Measurements from ENCODE around the gene RAB20.
"Not testable (repeated sequence)": the region's sequence is repeated elsewhere in the genome, so short reads cannot be mapped to it uniquely, and the experiment has no call there.

Gene RAB20

DNA sequence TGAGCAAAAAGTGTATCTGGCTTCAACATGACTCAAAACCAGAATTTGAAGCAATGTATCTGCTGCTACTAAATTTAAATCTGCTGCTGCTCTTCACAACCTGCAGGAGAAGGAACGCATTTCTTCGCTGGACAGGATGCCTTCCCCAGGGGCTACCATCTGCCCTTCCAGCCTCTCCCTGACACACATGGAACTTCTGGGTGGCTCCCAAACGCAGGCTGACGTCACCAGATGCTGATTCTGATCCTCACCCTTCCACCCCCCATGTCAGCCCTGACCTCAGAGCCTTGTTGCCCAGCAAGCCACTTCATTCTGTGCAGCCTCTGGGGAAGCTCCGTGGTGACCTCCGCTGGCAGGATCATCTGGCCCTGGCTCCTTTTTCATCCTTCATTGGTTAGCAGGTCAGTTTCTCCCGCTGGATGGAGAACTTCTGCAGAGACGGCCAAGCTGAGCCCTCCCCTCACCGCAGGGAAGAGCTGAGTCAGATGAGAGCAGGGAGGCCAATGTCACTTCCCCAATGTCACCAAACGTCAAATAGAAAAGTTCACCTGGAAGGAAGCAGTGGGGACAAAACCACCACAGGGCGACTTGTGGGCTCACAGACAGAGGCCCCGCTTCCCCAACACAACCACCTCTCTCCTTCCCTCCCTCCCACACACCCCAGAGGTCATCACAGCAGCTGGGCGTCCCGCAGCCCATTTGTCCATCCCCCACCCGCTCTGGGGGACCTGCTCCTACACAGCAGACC, 14.0 kb upstream of the RAB20 start:
- peak in 1 of 3 experiments; percentile 50 for DNase-seq

DNA sequence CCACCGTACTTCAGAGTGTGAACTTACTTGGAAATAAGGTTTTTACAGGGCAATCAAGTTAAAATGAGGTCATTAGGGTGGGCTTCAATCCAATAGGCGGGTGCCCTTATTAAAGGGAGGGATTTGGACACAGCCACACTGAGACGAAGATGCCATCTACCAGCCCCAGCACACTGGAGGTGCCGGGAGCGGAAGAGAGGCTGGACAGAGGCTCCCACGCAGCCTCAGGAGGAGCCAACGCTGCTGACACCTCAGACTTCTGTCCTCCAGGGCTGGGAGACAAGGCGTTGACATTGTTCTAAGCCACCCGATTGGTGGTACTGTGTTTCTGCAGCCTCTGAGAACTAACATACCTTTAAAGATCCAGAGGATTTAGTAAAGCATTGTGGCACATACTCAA, 12.6 kb upstream of the RAB20 start:
- DNase-seq: no peak

DNA sequence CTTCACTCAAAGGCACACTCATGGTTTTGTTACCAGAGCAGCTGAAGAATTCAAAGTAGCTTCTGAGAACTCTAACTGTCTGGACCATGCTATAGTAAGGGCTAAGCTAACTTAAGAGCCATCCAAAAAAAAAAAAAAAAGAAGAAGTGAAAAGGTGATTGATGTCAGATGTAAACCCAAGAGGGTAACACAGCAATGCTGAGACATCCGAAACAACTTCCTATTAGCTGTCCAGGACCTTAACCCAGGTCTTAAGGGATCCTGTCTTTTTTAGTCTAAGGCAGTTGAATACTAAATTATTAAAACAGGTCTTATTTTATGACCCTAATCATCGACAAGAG, 11.2 kb upstream of the RAB20 start:
- no peak for DNase-seq

DNA sequence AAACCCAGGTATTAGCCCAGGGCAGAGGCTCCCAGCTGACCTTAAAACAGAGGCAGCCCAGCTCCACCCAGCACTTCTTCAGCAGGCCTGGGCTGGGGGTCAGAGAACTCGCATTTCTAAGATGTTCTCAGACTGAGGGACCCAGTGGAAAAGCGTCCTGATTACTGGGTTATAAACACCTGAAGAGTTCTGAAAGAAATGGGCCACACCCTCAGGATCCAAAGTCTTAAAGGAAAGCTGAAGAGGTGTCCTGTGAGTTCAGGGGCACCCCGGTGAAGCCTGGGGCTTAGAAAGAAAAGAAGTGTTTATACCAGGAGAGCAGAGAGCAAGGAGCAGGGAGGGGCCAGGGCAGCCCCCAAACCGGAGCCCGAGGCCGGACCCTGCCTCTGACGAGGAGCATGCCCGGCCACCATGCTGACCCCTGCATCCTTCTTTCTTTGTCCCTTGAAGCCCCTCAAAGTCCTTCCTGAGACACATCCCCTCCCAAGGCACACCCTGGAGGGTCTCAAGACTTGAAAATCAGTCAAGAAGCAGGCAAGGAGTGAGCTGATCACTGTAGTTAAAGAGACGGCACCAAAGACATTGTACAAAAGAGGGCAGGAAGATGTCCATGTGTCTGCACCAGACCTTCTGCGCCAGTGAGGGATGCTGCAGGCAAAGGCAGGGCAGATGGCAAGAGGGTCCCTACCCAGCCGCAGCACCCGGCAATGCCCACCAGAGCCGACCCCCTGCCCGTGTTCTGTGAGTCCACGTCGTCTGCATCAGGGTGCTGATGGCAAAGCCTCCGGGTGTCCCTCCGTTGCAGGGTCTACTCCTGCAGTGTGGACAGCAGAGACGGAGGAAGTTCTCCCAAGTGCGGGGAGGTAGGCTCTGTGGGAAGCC, 10.6 kb upstream of the RAB20 start:
- no peak for DNase-seq

DNA sequence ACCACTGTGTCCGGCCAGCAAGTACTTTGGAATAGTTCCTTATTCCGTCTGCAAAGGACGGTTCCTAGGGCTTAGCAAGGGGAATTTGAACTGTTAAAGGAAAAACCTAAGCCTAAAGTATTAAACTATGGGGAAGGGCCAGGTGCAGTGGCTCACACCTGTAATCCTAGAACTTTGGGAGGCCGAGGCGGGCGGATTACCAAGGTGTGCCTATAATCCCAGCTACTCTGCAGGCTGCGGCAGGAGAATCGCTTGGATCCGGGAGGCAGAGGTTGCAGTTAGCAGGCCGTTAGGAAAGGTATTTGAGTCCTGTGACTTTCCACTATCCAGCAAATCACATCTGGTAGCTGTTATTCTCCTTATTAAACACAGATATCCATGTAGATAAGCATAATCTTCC, 9.4 kb upstream of the RAB20 start:
- no peak for DNase-seq

DNA sequence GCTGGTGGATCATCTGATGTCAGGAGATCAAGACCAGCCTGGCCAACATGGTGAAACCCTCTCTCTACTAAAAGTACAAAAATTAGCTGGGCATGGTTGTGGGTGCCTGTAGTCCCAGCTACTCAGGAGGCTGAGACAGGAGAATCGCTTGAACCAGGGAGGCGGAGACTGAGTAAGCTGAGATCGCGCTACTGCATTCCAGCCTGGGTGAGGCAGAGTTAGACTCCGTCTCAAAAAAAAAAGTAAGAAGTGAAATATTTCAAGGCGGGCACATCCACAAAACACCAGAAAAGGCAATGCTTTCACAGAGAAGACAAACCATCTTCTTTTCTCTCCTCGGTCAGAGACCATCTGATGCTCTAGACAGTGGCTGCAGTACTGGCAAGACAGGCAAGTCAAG, 8.4 kb upstream of the RAB20 start:
- DNase-seq: not testable (repeated sequence)

DNA sequence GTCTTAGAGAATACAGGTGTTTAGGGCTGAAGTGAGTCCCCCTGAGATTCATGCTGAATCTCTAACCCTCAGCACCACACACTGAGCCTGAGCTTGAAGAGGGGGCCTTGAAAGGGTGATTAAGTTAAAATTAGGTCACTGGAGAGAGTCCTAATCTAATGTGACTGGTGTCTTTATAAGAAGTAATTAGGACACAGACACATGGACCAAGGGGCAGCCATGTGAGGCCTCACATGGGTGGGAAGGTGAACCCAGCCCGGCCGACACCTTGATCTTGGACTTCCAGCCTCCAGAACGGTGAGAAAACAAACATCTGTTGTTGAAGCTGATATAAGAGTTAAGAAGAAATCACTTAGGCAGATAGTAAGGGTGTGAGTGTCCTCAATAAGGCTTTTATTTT, 7.1 kb upstream of the RAB20 start:
- no peak for DNase-seq

DNA sequence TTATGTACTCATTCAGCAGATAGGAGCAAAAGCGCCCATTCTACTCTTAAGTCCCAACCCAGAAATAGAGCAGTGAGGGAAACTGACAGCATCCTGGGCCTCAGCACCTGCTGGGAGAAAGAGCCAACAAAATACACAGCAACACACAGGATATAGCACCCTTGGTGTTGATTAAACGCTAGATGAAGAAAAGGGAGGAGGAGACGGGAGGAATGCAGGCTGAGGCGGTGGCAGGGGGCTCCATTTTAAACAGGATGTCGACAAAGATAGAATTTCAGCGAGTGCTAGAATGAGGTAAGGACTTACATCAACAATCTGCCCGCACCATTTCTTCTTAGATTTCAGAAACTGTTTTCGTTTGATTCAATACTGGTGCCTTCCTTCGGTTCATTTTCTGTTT, 4.6 kb upstream of the RAB20 start:
- no peak for DNase-seq

DNA sequence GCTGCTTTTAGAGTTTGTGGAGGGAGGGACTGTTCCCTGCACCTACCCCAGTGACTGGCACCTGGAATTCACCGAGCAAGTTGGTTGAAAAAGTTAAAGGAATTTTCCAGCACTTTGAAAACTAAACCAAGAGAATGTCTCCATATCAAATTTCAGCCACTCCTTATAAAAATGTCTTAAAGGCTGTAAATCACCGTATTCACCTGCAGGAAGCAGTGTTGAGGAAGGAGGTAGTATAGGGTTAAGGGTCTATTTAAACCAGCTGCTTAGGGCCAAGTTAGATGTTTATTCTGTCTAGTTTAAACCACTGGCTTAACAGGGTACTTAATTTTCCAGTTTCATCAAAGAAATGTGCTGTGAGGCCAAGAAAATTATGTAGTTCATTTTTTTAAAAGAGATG, 3.8 kb upstream of the RAB20 start:
- DNase-seq: no peak

DNA sequence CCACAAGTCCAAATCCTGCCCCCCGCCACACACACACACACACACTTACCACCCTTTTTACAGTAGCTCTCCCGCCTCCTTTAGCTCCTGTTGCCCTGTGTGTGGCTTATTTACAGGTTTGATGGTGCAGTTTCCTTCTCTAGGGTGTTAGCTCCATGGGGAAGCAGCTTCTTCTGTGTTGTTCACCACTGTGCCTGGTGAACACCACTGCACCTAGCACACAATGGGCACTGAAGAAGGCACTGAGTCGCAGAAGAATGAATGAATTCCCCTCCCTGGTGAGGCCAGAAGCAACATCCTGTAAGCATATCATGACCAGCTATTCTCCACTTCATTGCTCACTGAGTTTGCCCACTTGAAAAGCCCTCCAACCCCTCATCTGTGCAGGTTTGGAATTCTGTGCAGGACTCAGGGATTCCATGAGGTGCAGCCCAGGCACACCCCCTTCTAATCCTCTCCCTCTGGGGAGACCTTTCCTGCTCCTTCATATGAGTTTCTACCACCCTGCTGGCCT, 3.0 kb upstream of the RAB20 start:
- no peak for DNase-seq

DNA sequence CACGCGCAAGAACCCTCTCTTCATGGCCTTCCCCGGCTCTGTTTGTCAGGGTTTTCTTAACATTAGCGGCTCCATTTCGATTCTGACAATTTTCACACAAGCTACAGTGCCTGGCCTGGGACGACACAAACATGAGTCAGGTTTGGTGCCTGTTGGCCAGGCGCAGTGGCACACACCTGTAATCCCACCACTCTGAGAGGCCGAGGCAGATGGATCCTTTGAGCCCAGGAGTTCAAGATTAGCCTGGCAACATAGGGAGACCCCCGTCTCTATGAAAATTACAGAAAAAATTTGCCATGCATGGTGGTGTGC, 1.9 kb upstream of the RAB20 start:
- no peak for DNase-seq

DNA sequence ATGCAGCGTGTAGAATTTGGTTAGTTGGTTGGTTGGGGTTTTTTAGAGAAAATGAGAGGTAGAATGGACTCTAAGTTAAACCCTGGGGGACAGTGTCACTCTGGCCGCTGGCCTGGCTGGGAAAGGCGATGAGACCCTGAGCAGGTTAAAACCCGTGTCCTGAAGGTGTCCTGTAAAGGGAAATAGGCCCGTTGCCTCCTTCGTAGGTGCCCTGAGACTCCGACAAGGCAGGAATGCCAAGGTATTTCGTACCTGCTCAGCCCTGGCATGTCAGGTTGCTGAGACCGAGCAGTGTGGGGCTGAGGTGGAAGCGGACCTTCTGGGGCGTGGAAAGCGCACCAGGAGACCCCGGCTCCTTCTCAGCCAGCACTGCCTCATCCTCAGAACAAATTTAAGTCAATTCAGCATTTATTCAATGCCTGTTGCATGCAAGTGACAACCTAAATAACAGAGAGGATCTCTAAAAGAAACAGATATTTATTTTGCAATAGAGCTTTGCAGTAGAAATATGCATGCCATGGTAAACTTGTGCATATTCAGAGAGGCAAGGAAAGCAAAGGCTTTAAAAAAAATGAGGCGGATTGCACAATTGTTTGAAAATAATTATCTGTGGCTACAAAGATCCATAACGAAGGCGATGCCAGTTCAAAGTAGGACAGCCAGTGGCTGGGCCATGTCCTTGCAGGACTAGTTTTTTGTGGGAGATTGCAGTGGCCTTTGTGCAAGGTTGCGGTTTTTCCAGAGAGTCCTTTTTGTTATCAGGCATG, 1.4 kb upstream of the RAB20 start:
- DNase-seq: no peak

DNA sequence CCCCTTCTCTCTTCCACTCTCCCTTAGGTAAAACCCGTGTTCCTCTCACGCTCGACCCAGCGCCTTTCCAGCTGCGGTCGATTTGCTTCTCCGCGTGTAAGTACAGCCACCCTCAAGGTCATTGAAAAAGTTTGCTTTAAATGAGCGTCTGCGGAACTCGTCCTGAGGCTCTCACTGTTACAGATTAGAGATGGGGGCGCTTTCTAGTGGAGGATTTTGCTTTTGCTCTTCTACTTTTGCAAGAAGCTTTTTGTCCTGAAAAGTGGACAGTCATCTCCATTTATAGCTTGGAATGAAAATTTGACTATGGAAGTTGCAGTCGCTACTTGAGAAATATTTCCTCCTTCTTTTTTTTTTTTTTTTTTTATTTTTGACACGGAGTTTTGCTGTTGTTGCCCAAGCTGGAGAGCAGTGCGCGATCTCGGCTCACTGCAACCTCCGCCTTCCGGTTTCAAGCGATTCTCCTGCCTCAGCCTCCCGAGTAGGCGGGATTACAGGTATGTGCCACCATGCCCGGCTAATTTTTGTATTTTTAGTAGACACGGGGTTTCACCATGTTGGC, 595 bp upstream of the RAB20 start:
- DNase-seq: peak in 1 of 3 experiments; percentile 87

DNA sequence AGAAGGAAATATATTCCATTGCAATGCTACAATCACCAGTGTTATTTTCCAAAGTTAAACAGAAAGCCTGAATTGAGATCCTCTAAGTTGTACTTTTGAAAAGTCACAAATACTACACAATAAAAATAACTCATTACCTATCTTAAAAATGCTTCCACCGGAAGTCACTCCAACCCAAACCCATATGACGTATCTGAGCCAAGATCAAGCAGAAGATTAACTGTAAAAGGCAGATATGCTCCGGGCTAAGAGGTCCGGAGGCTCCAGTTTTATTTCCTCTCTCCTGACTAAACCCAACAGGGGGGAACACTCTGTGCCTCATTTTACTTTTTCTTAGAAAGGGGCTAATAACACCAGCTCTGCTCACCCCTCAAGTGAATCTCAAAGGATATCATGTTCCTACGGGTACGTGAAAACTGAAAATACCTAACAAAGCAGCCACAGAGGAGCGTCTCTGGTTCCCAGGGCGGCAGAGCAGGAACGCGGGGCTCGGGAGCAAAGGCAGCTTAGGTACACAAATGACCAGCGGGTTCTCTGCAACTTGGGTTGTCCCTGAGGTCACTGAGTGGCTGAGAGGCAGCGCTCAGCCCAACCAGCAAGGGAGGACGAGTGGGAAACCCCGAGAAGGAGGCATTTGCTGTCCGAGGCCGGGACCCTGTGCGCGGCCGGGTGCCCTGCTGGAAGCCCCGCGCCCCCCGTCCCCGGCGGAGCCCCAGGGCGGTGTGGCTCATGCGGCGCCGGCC, 750 bp downstream of the RAB20 start:
- DNase-seq: peak in 2 of 3 experiments; percentile 25 to 75

DNA sequence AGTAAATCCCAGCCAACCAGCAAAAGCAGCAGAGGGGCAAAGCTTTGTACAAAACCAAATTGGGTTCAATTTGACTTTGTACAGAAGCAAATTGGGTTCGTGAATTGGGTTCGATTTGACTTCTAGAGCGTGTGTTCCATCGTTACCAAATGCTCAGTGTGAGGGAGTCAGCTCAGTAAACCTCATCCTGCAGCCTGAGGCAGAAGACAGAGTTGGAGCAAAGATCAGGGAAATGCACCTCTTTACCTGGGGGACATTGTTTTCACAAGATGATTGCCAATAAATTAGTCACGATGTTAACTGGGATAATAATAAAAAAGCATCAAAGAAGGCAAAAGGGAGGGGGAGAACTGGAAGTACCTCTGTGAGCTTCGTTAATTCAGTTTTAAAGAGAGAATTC, 1.5 kb downstream of the RAB20 start:
- no peak for DNase-seq

DNA sequence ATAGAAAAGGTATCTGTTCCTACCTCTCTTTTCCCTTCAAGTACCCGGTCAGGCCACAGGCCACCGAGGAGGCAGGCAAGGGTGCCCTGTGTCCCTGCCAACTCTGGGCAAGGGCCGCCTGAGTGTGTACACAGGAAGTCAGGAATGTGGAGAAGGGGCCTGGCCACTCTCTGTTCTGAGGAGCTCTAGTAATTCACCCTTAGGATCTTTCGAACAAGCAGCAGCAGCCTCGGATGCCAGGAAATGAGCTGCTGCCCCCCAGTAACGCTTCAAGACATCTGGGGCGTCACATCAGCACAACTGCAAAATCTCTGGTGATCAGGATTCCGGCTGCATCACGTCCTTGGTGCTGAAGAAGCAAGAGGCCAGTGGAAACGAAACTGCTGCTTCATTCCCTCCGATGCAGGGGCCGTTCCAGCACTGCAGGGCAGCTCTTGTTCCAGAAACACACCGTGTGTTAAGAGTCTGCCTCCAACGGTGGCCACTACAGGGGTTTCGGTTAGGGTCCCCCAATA, 2.0 kb downstream of the RAB20 start:
- no peak for DNase-seq

DNA sequence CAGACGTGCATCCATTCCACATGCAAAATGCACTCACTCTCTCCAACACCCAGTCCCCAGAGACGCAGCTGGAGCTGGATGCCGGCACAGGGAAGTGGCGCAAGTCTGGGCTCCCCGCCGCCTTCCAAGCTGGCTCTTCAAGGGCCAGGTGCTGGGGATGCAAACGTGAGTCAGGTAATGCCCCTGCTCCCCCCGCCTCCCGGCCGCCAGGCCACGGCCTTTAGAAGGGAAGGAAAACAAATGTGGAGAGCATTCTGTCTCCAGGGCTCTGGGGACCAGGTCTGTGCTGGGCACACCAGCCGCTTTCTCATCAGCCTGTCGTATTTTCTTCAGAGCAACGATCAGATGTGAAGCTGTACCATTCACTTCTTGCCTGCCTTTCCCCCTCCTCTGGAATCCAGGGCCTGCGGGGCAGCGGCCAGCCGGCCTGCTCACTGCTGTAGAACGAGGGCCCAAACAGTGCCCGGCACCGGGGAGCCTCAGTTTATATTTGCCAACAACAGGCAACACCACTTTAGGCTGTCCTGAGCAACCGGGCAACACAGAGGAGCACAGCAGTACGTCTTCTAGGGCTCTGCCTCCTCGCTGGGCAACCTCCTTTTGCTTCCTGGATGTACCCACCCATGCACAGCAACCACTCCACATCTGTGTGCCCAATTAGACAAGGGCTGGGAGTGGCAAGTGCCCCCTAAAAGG, 3.8 kb downstream of the RAB20 start:
- peak in 1 of 3 experiments; percentile 47 for DNase-seq

DNA sequence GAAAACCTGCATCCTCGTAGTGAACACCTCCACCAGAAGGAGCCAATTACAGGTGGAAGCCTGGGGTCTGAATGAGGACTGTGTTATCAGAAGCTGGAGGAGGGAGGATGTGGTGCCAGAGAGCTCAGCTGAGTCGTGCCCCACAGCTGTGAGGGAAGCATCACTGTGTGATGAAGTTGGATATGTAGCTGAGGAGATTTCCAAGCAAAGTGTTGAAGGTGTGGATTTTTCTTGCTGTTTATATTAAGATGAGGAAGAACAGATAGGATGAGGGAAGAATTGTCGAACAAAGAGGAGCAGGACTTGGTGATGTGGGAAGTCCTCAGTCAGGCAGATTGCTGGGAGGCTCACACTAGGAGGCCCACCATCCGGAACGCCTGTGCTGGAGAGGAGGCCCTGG, 4.4 kb downstream of the RAB20 start:
- no peak for DNase-seq

DNA sequence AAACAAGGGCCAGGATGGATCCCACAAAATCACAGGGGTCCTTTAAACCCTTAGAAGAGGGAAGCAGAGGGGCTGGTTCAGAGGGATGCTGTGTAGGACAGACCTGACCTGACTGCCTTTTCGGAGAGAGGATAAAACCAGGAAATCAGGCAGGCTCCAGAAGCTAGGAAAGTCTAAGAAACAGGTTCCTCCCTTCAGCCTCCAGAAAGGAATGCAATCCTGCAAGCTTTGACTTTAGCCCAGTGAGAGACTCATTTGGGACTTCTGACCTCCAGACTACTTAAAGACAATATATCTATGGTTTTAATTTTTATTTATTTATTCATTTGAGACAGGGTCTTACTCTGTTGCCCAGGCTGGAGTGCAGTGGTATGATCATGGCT, 5.3 kb downstream of the RAB20 start:
- no peak for DNase-seq

DNA sequence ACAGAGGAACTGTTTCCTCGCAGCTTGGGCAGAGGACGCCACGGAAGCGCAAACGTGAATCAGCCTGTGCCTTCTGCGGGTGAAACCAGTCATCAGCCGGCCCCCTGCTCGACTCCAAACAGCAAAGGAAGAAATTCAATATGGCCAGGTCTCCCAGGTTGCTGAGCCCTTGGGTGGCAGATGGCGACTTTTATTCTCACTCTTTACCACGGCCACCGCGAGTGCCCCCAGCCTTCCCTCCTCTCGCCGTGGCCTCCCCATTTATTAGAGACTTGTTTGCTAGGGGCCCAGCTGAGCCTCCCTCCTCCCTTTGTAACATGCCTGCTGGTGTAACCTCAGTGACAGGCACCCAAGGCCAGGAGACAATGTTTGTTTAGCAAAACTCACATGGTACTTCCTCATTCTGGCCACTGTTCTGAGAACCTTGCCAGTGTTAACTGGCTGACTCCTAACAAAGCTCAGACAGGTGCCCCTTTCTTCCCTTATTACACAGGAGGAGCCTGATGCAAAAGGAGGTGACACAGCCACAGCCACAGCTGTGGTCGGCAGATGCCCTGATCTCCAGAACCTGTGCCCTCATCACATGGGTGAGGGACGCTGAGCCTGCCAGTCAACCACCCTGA, 5.8 kb downstream of the RAB20 start:
- DNase-seq: peak in 2 of 3 experiments; percentile 29 to 46

DNA sequence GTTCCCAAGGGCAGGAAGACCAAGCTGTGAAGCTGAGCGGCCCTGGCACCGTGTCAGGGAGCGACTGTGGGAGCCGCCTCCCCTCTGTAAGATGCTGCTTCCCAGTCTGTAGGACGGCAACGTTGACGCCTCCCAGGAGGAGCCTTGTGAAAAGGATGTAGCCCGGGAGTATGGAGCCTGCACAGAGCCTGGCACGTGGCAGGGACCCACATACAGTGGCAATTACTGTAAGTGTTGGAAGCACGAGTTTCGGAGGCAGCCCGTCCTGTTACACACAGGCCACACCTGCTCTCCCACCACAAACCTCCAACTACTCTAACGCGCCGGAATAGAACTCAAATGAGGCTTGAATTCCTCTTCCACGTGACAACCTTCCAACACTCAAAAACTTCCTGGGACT, 6.6 kb downstream of the RAB20 start:
- no peak for DNase-seq
